ENCODE data around the gene MEF2D. TPM values are rescaled to one million over a fixed set of nuclear protein-coding genes. Genes with fewer than 3 reads are reported as not detected.

MEF2D gene
- total RNA-seq, 1 donor from 2014 or later = 20.7 TPM

DNA sequence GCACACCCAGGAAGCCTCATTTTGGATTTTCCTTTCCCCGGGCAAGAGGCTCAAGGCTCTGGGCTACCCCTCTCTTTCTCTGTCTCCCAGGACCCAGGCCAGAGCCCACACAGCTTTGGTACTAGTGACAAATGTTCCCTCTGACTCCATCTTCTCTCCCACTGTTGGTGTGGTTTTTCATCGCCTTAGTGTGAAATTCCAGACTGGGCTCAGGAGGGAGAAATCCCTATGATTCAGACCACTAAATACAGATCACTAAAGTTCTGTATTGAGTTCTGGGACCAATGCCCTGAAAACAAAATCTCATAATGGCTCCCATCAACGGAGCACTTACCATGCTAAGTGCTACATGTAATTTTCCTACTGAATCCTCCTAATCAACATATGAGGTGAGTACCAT is 45.7 kb upstream of the MEF2D start:
- Mint-ChIP-seq H3K9me3 (no peaks in the 10 kb centered on the region), H3K27me3 (no peaks in the 10 kb centered on the region), H3K4me1 (ENCODE audit: unreplicated experiment) (peaks cover 13% of the 10 kb centered on the region), H3K4me3 (no peak overlapping the region), H3K27ac (no peak overlapping the region), H3K36me3 (peaks cover 8% of the 10 kb centered on the region)
- TF ChIP-seq, protein P1, sequence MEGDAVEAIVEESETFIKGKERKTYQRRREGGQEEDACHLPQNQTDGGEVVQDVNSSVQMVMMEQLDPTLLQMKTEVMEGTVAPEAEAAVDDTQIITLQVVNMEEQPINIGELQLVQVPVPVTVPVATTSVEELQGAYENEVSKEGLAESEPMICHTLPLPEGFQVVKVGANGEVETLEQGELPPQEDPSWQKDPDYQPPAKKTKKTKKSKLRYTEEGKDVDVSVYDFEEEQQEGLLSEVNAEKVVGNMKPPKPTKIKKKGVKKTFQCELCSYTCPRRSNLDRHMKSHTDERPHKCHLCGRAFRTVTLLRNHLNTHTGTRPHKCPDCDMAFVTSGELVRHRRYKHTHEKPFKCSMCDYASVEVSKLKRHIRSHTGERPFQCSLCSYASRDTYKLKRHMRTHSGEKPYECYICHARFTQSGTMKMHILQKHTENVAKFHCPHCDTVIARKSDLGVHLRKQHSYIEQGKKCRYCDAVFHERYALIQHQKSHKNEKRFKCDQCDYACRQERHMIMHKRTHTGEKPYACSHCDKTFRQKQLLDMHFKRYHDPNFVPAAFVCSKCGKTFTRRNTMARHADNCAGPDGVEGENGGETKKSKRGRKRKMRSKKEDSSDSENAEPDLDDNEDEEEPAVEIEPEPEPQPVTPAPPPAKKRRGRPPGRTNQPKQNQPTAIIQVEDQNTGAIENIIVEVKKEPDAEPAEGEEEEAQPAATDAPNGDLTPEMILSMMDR (conservative IDR thresholded peaks at IDR 0.05) = no peak
- DNase-seq (ENCODE audit: extremely low spot score, unreplicated experiment) = no peak

DNA sequence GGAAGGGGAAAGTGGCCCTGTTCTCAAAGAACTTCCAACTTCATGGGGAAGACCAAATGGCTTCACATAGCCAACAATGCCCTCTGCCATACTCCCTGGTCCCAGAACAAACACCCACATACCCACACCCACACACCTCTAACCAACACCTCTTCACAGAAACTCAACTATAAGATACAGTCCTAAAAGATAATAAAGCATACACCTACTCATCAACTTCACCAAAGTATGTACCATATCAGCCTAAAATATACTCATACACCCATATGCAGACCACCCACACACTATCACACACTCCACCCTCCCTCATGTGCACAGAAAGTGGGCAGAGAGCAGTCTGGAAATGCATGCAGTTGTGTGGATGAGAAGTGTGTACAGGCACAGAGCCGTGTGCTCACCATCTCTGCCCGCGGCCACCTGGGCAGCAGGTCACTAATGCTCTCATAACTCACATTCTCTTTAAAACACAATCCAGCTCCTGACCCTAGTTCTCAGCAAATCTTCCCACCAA is 44.1 kb upstream of the MEF2D start:
- Mint-ChIP-seq H3K27me3 (no peaks in the 10 kb centered on the region), H3K4me3 (no peak overlapping the region), H3K36me3 (peaks cover 4% of the 10 kb centered on the region), H3K4me1 (ENCODE audit: unreplicated experiment) (peaks cover 13% of the 10 kb centered on the region), H3K9me3 (no peaks in the 10 kb centered on the region), H3K27ac (no peak overlapping the region)
- TF ChIP-seq, protein P1 (conservative IDR thresholded peaks at IDR 0.05) = no peak
- no peak for DNase-seq (ENCODE audit: extremely low spot score, unreplicated experiment)

DNA sequence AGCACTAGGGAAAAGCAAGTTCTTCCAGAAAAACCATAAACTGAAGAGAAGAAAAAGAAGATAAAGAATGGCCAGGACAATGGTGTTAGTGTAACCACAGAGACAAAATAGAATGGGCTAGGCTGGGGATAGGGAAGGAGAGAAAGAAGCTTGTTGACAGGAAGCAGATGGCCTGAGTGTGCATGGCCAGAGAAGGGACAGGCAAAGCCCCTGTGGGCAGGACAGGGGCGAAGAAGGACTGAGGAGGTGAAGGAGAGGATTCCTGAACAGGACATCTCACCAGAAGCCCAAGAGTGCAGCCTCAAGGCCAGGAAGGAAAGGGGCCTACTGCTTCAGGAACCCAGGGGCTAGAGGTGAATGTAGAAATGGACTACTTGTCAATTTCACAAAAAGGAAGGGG is 42.5 kb upstream of the MEF2D start:
- no peaks in the 10 kb centered on the region for H3K9me3 Mint-ChIP-seq
- H3K27ac Mint-ChIP-seq = peak overlapping the region; percentile 92
- TF ChIP-seq, protein P1 (conservative IDR thresholded peaks at IDR 0.05) = no peak

DNA sequence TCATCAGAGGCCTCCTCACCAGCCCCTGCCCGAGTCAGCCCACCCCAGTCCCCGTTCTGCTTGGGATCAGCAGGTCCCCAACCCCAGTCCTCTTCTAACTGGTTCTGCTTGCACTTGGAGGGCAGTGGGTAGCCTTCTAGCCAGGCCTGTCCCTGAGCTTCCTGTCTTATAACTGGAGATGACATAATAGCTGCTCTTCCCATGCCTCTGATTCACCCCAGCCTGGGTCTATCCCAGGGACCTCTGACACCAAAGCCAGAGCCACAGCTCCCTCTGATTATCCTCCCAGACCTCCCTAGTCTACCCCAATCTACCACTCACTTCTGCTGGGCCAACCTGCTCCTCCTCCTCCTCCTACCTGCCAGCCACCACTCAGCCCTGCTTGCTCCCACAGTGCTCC is 40.4 kb upstream of the MEF2D start:
- peaks cover 13% of the 10 kb centered on the region for H3K4me1 Mint-ChIP-seq (ENCODE audit: unreplicated experiment)
- H3K27ac Mint-ChIP-seq = no peak overlapping the region
- TF ChIP-seq, protein P1 (conservative IDR thresholded peaks at IDR 0.05) = no peak
- no peaks in the 10 kb centered on the region for H3K27me3 Mint-ChIP-seq
- peaks cover 4% of the 10 kb centered on the region for H3K36me3 Mint-ChIP-seq
- no peak for DNase-seq (ENCODE audit: extremely low spot score, unreplicated experiment)
- H3K4me3 Mint-ChIP-seq = no peak overlapping the region
- no peaks in the 10 kb centered on the region for H3K9me3 Mint-ChIP-seq

More for the DNA sequence above, 42.5 kb upstream of the MEF2D start:
- Mint-ChIP-seq H3K27me3 (no peaks in the 10 kb centered on the region), H3K4me3 (peak overlapping the region; percentile 55), H3K4me1 (ENCODE audit: unreplicated experiment) (peaks cover 13% of the 10 kb centered on the region), H3K36me3 (peaks cover 4% of the 10 kb centered on the region)
- DNase-seq (ENCODE audit: extremely low spot score, unreplicated experiment) = no peak

DNA sequence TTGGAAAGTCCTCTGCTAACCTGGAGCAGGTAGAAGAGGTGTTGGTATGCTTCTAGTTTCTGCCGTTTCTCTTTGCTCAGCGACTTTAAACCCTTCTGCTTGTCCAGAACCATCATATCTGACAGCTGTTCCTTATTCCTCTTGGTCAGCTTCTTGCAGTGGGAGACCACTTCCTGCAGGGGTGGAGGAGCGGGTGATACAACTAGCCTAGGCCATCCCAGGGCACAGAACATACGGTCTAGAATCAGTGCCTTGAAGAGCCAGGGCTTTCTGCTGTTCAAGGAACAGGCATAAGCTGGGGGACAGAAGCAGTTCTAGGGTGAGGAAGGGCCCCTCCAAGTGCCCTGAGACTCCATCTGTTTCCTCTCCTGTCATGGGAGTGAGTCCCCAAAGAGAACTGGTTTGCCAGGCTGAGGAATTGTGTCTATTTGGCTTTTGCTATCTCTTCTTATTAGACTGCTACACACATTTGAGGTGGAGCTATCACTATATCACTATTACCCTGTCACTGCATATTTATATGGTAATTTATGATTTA is 39.3 kb upstream of the MEF2D start:
- no peaks in the 10 kb centered on the region for H3K27me3 Mint-ChIP-seq
- peaks cover 11% of the 10 kb centered on the region for H3K4me1 Mint-ChIP-seq (ENCODE audit: unreplicated experiment)
- peaks cover 4% of the 10 kb centered on the region for H3K36me3 Mint-ChIP-seq
- no peak overlapping the region for H3K4me3 Mint-ChIP-seq
- TF ChIP-seq, protein P1 (conservative IDR thresholded peaks at IDR 0.05) = no peak
- H3K9me3 Mint-ChIP-seq = no peaks in the 10 kb centered on the region
- no peak for DNase-seq (ENCODE audit: extremely low spot score, unreplicated experiment)
- H3K27ac Mint-ChIP-seq = no peak overlapping the region
